ENCODE results near the gene RPP40. TPM values are rescaled to one million over a fixed set of nuclear protein-coding genes. Genes with fewer than 3 reads are reported as not detected.

RPP40 gene
- total RNA-seq, 6 experiments from 2014 or later: 2.8 to 15.5 (median 5.5) TPM

DNA sequence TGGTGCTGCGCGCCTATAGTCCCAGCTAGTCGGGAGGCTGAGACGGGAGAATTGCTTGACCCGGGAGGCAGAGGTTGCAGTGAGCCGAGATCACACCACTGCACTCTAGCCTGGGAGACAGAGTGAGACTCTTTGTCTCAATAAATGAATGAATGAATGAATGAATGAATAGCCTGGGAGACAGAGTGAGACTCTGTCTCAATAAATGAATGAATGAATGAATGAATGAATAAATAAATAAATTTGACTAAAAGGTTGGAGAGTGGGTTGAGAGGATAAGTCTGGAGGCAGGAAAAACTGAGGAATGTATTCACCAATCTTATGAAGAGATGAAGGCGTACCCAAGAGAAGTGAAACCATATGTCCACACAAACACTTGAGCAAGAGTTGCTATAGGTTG lies 24.5 kb upstream of the RPP40 start:
- no peak for TF ChIP-seq POLR2A (IDR thresholded peaks at IDR 0.05)
- TF ChIP-seq, protein P1, sequence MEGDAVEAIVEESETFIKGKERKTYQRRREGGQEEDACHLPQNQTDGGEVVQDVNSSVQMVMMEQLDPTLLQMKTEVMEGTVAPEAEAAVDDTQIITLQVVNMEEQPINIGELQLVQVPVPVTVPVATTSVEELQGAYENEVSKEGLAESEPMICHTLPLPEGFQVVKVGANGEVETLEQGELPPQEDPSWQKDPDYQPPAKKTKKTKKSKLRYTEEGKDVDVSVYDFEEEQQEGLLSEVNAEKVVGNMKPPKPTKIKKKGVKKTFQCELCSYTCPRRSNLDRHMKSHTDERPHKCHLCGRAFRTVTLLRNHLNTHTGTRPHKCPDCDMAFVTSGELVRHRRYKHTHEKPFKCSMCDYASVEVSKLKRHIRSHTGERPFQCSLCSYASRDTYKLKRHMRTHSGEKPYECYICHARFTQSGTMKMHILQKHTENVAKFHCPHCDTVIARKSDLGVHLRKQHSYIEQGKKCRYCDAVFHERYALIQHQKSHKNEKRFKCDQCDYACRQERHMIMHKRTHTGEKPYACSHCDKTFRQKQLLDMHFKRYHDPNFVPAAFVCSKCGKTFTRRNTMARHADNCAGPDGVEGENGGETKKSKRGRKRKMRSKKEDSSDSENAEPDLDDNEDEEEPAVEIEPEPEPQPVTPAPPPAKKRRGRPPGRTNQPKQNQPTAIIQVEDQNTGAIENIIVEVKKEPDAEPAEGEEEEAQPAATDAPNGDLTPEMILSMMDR (IDR thresholded peaks at IDR 0.05): no peak
- Histone ChIP-seq H3K4me3 (no peak overlapping the region), H3K27me3 (no peaks in the 10 kb centered on the region), H3K36me3 (no peaks in the 10 kb centered on the region), H3K4me1 (peaks cover 0 to 4% (median 0%) of the 10 kb centered on the region in 4 donors), H3K9me3 (no peaks in the 10 kb centered on the region), H3K27ac (no peak overlapping the region)
- ATAC-seq (no peak), DNase-seq (no peak)
- intact Hi-C loops (cut with DNase I): no loop called here
- WGBS (ENCODE audit: insufficient coverage, low coverage, low lambda C conversion rate, missing lambda C conversion rate): 94% methylated on average over 7 of the region's 7 CpGs

DNA sequence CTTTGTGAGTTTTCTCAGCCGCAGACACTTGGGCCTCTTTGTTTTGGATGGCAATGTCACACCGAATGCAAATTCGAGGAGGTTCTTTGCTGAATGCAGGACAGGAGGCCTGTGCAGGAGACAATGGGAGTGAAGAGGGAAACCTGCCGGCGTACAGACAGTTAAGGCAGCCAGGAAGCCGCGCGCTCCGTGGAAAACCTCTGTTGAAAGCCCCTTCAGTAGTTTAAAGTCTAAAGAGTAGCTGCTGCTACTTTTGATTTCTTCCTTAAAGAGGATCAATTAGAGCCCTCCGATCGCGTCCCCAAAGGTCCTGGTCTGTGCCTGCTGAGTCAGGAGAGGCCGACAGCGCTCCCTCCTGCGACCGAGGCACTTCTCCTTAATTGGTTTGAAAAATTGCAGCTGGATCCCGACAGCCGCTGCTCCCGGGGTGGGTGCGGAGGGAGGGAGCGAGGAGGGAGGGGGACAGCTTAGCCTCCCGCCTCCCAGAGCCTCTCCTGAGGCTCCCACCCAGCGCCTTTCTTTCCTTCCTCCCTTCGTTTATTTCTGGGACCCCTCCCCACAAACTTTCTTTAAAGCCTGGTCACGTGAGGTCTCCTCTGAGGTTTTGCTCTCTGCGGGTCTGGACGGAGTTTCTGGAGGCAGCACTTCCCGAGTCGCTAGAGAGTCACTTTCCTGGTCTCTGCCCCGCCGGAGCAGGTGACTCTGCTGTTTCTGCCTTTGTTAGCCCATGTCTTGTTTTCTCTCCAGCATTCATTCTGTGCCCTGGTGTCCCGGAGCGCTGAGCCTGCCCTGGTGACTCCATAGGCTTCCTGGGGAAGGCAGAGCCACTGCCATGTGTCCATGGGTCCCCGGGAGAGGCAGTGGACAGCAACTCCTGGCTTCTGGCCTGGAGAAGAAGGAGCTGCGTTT lies 22.3 kb upstream of the RPP40 start:
- ATAC-seq (peak; percentile 82 to 91 (median 87)), DNase-seq (peak; percentile 59 to 65 (median 63))
- Histone ChIP-seq H3K4me3 (peak overlapping the region; percentile 56 to 60 (median 56)), H3K4me1 (peaks cover 0 to 4% (median 0%) of the 10 kb centered on the region in 4 donors), H3K36me3 (no peaks in the 10 kb centered on the region), H3K27ac (peak overlapping the region; percentile 41 to 74 (median 49)), H3K9me3 (no peaks in the 10 kb centered on the region), H3K27me3 (no peaks in the 10 kb centered on the region)
- intact Hi-C loops (cut with DNase I): no loop called here
- WGBS (ENCODE audit: insufficient coverage, low coverage, low lambda C conversion rate, missing lambda C conversion rate): 8% methylated on average over 27 of the region's 35 CpGs
- TF ChIP-seq, protein P1 (IDR thresholded peaks at IDR 0.05): peak in 2 of 4 donors; percentile 16 to 25
- TF ChIP-seq POLR2A (IDR thresholded peaks at IDR 0.05): no peak

DNA sequence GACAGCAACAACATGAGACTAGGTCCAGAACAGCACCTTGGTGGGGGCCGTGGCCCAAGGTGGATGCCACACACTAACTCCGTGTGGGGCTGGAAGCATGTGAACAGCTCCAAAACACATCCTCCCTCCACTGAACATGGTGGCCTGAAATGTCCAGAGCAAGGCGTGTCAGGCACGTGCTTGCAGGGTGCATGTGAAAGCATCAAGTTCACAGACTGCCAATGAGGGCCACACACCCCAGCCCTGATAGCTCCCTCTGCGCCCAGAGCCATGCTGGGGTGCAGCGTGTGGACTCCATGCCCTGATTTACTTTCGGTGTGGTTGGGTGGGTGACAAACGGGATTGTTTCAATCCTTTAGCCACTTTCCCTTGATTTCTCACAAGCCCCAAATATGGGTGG lies 20.1 kb upstream of the RPP40 start:
- ATAC-seq (no peak), DNase-seq (no peak)
- Histone ChIP-seq H3K27ac (no peak overlapping the region), H3K27me3 (no peaks in the 10 kb centered on the region), H3K4me3 (no peak overlapping the region), H3K36me3 (no peaks in the 10 kb centered on the region), H3K4me1 (peaks cover 0 to 4% (median 0%) of the 10 kb centered on the region in 4 donors), H3K9me3 (no peaks in the 10 kb centered on the region)
- TF ChIP-seq POLR2A (IDR thresholded peaks at IDR 0.05): no peak
- intact Hi-C loops (cut with DNase I): no loop called here
- 100% methylated on average over 3 of the region's 8 CpGs for WGBS (ENCODE audit: insufficient coverage, low coverage, low lambda C conversion rate, missing lambda C conversion rate)

DNA sequence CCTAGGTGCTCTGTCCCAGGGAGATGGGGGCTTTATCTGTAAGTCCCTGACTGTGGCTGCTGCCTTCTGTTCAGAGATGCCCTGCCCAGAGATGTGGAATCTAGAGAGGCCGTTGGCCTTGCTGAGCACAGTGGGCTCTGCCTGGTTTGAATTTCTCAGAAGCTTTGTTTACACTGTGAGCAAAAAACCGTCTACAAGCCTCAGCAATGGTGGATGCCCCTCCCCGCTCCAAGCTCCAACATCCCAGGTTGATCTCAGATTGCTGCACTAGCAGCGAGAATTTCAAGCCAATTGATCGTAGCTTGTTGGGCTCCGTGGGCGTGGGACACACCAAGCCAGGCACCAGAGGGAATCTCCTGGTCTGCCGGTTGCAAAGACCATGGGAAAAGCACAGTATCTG lies 16.3 kb upstream of the RPP40 start:
- Histone ChIP-seq H3K4me3 (no peak overlapping the region), H3K4me1 (no peaks in the 10 kb centered on the region), H3K36me3 (no peaks in the 10 kb centered on the region), H3K9me3 (no peaks in the 10 kb centered on the region), H3K27me3 (no peaks in the 10 kb centered on the region), H3K27ac (no peak overlapping the region)
- WGBS (ENCODE audit: insufficient coverage, low coverage, low lambda C conversion rate, missing lambda C conversion rate): 60% methylated on average over 1 of the region's 8 CpGs
- TF ChIP-seq, protein P1 (IDR thresholded peaks at IDR 0.05): no peak
- TF ChIP-seq POLR2A (IDR thresholded peaks at IDR 0.05): no peak
- DNase-seq (no peak), ATAC-seq (no peak)
- intact Hi-C loops (cut with DNase I): no loop called here

DNA sequence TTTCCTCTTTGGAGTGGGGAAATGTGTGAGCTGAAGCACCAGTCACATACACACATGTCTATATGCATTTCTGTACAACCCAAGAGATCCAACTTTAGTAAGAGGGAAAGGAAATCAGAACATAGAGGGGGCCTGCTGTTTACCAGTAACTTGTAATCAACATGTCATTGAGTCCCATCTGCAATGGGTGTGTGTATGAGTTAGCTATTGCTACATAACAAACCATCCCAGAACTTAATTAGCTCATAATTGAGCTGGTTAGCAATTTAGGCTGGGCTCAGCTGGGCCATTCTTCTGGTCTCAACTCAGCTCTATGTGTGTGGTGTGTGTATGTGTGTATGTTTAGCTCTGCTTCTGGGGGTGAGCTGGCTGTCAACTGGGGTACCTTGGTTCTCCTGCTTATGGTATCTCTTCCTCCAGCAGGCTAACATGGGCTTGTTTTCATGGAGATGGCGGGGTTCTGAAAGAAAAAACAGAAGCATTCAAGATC lies 10.3 kb upstream of the RPP40 start:
- no peaks in the 10 kb centered on the region for H3K36me3 ChIP-seq
- intact Hi-C loops (cut with DNase I): no loop called here
- no peak for ATAC-seq
- H3K9me3 ChIP-seq: no peaks in the 10 kb centered on the region
- 0% methylated on average over 1 of the region's 1 CpG for WGBS (ENCODE audit: insufficient coverage, low coverage, low lambda C conversion rate, missing lambda C conversion rate)
- no peak overlapping the region for H3K4me3 ChIP-seq
- no peak for DNase-seq
- H3K4me1 ChIP-seq: no peaks in the 10 kb centered on the region
- no peaks in the 10 kb centered on the region for H3K27me3 ChIP-seq
- no peak overlapping the region for H3K27ac ChIP-seq
- TF ChIP-seq, protein P1 (IDR thresholded peaks at IDR 0.05): no peak
- no peak for TF ChIP-seq POLR2A (IDR thresholded peaks at IDR 0.05)
